ENCODE results near the gene CENPE.

Gene CENPE

GRCh38 chr4:103156106-103156505 lies 42.0 kb downstream of the CENPE start:
- TF ChIP-seq, protein P1, sequence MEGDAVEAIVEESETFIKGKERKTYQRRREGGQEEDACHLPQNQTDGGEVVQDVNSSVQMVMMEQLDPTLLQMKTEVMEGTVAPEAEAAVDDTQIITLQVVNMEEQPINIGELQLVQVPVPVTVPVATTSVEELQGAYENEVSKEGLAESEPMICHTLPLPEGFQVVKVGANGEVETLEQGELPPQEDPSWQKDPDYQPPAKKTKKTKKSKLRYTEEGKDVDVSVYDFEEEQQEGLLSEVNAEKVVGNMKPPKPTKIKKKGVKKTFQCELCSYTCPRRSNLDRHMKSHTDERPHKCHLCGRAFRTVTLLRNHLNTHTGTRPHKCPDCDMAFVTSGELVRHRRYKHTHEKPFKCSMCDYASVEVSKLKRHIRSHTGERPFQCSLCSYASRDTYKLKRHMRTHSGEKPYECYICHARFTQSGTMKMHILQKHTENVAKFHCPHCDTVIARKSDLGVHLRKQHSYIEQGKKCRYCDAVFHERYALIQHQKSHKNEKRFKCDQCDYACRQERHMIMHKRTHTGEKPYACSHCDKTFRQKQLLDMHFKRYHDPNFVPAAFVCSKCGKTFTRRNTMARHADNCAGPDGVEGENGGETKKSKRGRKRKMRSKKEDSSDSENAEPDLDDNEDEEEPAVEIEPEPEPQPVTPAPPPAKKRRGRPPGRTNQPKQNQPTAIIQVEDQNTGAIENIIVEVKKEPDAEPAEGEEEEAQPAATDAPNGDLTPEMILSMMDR (IDR thresholded peaks at IDR 0.05; ENCODE audit: low read depth, low read length, missing control alignments) = no peak
- H3K4me3 ChIP-seq (ENCODE audit: low read depth, low read length) = no peak overlapping the region
- DNase-seq (ENCODE audit: low read depth) = no peak

DNA sequence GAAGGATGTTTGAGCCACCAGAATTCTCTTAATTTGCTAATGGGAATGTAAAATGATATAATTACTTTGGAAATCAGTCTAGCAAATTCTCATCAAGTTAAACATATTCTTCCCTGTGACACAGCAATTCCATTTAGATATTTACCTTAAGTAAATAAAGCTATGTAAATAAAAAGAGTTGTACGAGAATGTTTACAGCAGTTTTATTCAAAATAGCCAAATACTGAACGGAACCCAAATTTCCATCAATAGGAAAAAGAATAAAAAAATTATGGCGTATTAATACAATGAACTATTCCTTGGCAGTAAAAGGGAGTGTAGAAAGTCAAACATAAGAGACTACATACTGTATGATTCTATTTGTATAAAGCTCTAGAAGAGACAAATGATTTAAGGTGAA lies 45.8 kb downstream of the CENPE start:
- TF ChIP-seq, protein P1 (IDR thresholded peaks at IDR 0.05; ENCODE audit: low read depth, low read length, missing control alignments) = no peak
- H3K4me3 ChIP-seq (ENCODE audit: low read depth, low read length) = no peak overlapping the region
- no peak for DNase-seq (ENCODE audit: low read depth)

GRCh38 chr4:103150677-103151076 lies 47.5 kb downstream of the CENPE start:
- DNase-seq (ENCODE audit: low read depth) = no peak
- TF ChIP-seq, protein P1 (IDR thresholded peaks at IDR 0.05; ENCODE audit: low read depth, low read length, missing control alignments) = no peak

DNA sequence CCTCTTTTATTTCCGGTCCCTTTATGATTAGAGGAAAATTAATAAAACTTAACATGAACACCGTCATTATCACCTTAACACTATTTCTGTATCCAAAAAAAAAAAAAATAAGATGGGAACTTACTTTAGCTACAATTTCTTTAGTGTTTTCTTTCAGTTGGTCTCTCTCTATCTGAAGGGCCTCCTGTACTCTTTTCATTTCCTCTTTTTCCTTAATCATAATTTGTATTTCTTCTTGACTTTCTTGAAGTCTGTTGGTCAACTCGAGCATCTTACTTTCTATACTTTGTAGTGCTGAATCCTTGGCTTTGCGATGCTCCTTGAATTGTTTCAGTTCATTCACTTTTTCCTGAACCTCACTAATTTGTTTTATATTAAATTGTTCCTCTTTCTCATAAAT lies 53.2 kb downstream of the CENPE start:
- TF ChIP-seq, protein P1 (IDR thresholded peaks at IDR 0.05; ENCODE audit: low read depth, low read length, missing control alignments) = no peak
- H3K4me3 ChIP-seq (ENCODE audit: low read depth, low read length) = no peak overlapping the region
- no peak for DNase-seq (ENCODE audit: low read depth)

More at GRCh38 chr4:103150677-103151076, 47.5 kb downstream of the CENPE start:
- no peak overlapping the region for H3K4me3 ChIP-seq (ENCODE audit: low read depth, low read length)

DNA sequence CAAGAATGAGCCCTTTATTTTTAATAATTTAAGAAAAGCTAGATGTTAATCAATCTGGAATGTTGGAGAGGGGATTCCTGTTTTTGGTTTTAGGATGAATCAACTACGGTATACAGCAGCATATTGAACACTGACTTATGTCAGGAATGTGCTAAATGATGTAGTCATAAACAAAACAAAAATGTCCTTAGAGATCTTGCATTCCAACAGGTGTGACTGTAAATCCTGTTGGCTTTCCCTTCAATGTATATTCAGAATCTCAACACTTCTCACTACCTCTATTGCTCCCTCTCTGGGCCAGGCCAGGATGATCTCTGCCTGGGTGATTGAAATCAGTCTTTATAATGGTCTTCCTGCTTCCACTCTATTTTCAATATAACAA lies 60.7 kb downstream of the CENPE start:
- TF ChIP-seq, protein P1 (IDR thresholded peaks at IDR 0.05; ENCODE audit: low read depth, low read length, missing control alignments) = no peak
- no peak for DNase-seq (ENCODE audit: low read depth)
- no peak overlapping the region for H3K4me3 ChIP-seq (ENCODE audit: low read depth, low read length)

- DNase-seq (ENCODE audit: low read depth) = no peak
- TF ChIP-seq, protein P1 (IDR thresholded peaks at IDR 0.05; ENCODE audit: low read depth, low read length, missing control alignments) = no peak
- H3K4me3 ChIP-seq (ENCODE audit: low read depth, low read length) = no peak overlapping the region
These were observed 61.3 kb downstream of the CENPE start for GRCh38 chr4:103136671-103137445.

- no peak for DNase-seq (ENCODE audit: low read depth)
- TF ChIP-seq, protein P1 (IDR thresholded peaks at IDR 0.05; ENCODE audit: low read depth, low read length, missing control alignments) = no peak
- H3K4me3 ChIP-seq (ENCODE audit: low read depth, low read length) = no peak overlapping the region
These were observed 69.0 kb downstream of the CENPE start for GRCh38 chr4:103129174-103129573.

Data from GM12864 (cell line).